Osteocyte (in vitro differentiated cells): Measurements from ENCODE around the gene STXBP5L. TPM values are rescaled to one million over a fixed set of nuclear protein-coding genes. Genes with fewer than 3 reads are reported as not detected.
"Not testable (repeated sequence)": the region's sequence is repeated elsewhere in the genome, so short reads cannot be mapped to it uniquely, and the experiment has no call there.

ENCODE experiments used
- DNase-seq: peaks from one replicate; pipeline ENCODE4 v3.0.0; 2021; ENCODE audit warnings: mixed read lengths; ENCODE audit not compliant: unreplicated experiment; ENCODE audit errors: extremely low spot score
- H3K27ac Mint-ChIP-seq: one replicate; pipeline ENCODE4 v1.8.0; 2021; ENCODE audit warnings: mild to moderate bottlenecking, mixed read lengths; ENCODE audit not compliant: unreplicated experiment
- H3K27me3 Mint-ChIP-seq: one replicate; pipeline ENCODE4 v1.8.0; 2021; ENCODE audit warnings: mixed read lengths; ENCODE audit not compliant: unreplicated experiment
- H3K36me3 Mint-ChIP-seq: one replicate; pipeline ENCODE4 v1.8.0; 2021; ENCODE audit warnings: mixed read lengths; ENCODE audit not compliant: unreplicated experiment
- H3K4me1 Mint-ChIP-seq: one replicate; pipeline ENCODE4 v1.8.0; 2021; ENCODE audit warnings: mixed read lengths; ENCODE audit not compliant: unreplicated experiment
- H3K4me3 Mint-ChIP-seq: one replicate; pipeline ENCODE4 v1.8.0; 2021; ENCODE audit warnings: mild to moderate bottlenecking, moderate library complexity, mixed read lengths; ENCODE audit not compliant: unreplicated experiment
- H3K9me3 Mint-ChIP-seq: one replicate; pipeline ENCODE4 v1.8.0; 2021; ENCODE audit warnings: mixed read lengths; ENCODE audit not compliant: unreplicated experiment
- total RNA-seq: library from RNA; stranded (reverse); gene quantifications from 2 replicates; pipeline ENCODE4 v1.2.1, GENCODE V29; 2021
- TF ChIP-seq, protein P1 (sequence below): fragments of 200-600 bp; sonication (generic); IDR thresholded peaks from 2 replicates; pipeline ENCODE4 v1.5.0; 2021; ENCODE audit warnings: antibody characterized with exemption, mild to moderate bottlenecking, moderate library complexity

The STXBP5L gene
- total RNA-seq, 1 donor from 2014 or later = not detected

DNA sequence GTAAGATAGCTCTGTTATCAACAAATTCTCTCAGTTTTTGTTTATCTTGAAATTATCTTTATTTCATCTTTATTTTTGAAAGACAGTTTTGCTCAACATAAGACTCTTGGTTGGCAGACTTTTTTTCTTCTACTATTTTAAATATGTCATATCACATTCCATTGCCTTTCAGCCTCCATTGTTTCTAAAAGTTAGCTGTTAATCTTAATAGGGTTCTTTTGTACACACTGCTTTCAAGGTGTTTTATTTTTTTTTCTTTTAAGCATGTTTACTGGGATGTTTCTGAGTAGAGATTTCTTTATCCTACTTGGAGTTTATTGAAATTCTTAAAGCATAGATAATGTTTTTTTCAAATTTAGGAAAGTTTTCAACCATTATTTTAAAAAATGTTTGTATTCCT is 294.6 kb downstream of the STXBP5L start:
- Mint-ChIP-seq H3K4me3 (no peak overlapping the region), H3K4me1 (no peaks in the 10 kb centered on the region), H3K27ac (no peak overlapping the region), H3K36me3 (no peaks in the 10 kb centered on the region), H3K27me3 (no peaks in the 10 kb centered on the region), H3K9me3 (peaks cover 15% of the 10 kb centered on the region)
- no peak for DNase-seq
- TF ChIP-seq, protein P1, sequence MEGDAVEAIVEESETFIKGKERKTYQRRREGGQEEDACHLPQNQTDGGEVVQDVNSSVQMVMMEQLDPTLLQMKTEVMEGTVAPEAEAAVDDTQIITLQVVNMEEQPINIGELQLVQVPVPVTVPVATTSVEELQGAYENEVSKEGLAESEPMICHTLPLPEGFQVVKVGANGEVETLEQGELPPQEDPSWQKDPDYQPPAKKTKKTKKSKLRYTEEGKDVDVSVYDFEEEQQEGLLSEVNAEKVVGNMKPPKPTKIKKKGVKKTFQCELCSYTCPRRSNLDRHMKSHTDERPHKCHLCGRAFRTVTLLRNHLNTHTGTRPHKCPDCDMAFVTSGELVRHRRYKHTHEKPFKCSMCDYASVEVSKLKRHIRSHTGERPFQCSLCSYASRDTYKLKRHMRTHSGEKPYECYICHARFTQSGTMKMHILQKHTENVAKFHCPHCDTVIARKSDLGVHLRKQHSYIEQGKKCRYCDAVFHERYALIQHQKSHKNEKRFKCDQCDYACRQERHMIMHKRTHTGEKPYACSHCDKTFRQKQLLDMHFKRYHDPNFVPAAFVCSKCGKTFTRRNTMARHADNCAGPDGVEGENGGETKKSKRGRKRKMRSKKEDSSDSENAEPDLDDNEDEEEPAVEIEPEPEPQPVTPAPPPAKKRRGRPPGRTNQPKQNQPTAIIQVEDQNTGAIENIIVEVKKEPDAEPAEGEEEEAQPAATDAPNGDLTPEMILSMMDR = no peak

DNA sequence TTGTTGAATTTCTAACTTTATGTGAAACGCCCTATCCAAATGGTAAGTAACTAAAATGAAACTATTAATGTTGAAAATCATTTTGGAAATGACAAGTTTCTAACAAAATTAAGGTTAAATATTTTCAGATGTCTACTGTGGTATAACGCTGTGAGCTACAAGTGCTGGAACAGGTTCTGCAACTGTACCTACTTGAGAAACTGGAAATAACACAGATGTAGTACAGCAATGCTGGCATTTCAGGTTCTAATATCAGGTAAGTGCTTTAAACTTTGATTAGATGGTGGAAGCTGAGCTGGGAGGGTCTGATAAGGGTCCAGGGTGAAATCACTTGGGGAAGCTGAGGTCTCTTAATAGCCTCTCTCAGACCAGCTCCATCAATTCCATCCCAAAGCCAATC is 315.1 kb downstream of the STXBP5L start:
- Mint-ChIP-seq H3K27me3 (peaks cover 4% of the 10 kb centered on the region), H3K9me3 (no peaks in the 10 kb centered on the region)

DNA sequence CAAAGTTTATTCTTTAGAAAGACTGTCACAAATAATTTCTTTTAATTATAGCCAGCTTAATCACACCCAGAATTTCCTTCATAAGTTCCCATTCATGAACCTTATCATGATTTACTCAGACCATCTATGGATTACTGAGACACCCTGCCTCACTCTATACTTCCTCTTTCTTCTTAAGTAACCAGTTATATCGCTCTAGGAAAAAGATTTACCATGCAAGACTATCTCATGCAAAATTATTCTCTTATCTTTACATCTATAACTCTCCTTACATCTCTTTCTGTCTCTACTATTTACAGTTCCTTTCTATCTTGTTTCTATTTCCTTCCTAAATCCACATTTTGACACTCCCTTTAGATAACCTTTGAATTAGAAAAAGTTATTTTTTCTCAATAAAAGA is 321.0 kb downstream of the STXBP5L start:
- no peak for DNase-seq
- Mint-ChIP-seq H3K27ac (no peak overlapping the region), H3K9me3 (no peaks in the 10 kb centered on the region), H3K27me3 (no peaks in the 10 kb centered on the region), H3K4me3 (no peak overlapping the region), H3K4me1 (no peaks in the 10 kb centered on the region), H3K36me3 (no peaks in the 10 kb centered on the region)
- TF ChIP-seq, protein P1 = no peak

More for the DNA sequence above, 315.1 kb downstream of the STXBP5L start:
- TF ChIP-seq, protein P1 = no peak
- Mint-ChIP-seq H3K4me1 (no peaks in the 10 kb centered on the region), H3K27ac (no peak overlapping the region), H3K36me3 (no peaks in the 10 kb centered on the region), H3K4me3 (no peak overlapping the region)
- DNase-seq = no peak

- H3K27me3 Mint-ChIP-seq, H3K9me3 Mint-ChIP-seq, H3K4me1 Mint-ChIP-seq, H3K27ac Mint-ChIP-seq, H3K36me3 Mint-ChIP-seq, DNase-seq, H3K4me3 Mint-ChIP-seq: not testable (repeated sequence)
Observed at GRCh38 chr3:121230194-121230593, 322.2 kb downstream of the STXBP5L start.

DNA sequence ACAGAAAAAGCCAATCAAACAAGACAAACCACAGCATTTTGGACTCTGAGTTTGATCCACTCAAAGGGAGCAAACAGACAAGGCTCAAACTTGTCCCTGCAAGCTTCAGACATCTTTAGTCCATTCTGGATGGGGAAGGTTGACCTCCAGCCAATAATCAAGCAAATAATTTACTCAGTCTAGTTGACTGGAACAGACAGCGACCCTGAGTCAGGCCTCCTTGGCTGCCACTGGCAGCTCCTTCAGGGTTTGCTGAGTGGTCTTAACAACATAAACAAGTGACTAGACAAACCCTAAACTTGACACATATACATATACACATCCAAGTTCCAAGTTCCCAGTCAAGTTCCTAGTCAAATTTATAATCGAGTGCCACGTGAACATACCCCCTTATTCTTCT is 323.9 kb downstream of the STXBP5L start:
- H3K27me3 Mint-ChIP-seq = no peaks in the 10 kb centered on the region
- H3K4me3 Mint-ChIP-seq = no peak overlapping the region
- TF ChIP-seq, protein P1 = no peak
- DNase-seq = no peak
- H3K4me1 Mint-ChIP-seq = no peaks in the 10 kb centered on the region
- no peaks in the 10 kb centered on the region for H3K36me3 Mint-ChIP-seq
- no peaks in the 10 kb centered on the region for H3K9me3 Mint-ChIP-seq
- no peak overlapping the region for H3K27ac Mint-ChIP-seq
